Kidney capillary endothelial cell (primary cell): ENCODE measurements around the gene KRT10.
"Not testable (repeated sequence)": the region's sequence is repeated elsewhere in the genome, so short reads cannot be mapped to it uniquely, and the experiment has no call there.

Experiments
- DNase-seq: peaks from one replicate; pipeline ENCODE4 v3.0.0-alpha.2; 2018; ENCODE audit warnings: low spot score

The KRT10 gene

DNA sequence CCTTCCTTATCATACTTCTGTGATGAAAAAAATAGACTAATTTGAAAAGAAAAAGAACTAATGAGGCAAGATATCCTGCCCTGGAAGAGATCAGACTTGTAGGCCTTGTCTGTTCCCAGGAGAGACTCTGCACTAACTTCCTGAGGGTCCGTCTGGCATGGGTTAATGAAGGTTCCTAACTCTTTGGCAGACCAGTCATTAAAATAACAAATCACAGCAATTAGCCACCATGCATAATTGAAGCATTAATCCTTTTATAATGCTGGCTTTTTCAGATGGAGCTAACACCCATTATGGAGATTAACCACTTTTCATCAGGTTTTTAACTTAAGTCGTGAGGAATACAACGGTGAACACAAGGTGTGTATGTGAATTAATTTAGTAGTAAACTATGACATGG is 10.4 kb upstream of the KRT10 start:
- no peak for DNase-seq

DNA sequence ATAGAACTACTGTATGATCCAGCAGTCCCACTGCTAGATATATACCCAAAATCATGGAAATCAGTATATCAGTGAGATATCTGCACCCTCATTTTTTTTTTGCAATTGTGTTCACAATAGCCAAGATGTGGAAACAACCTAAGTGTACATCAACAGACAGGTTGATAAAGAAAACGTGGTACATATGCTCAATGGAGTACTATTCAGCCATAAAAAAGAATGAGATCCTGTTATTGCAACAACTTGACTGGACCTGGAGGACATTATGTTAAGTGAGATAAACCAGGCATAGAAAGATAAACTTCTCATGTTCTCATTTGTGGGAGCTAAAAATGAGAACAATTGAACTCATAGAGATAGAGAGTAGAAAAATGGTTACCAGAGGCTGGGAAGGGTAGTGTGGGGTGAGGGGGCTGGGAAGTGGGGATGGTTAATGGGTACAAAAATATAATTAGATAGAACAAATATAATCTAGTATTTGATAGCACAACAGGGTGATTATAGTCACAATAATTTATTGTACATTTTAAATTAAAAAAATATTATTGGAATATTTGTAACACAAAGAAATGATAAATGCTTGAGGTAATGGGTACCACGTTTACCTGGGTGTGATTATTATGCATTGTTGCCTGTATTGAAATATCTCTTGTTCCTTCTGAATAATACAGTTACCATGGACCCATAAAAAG is 7.8 kb upstream of the KRT10 start:
- no peak for DNase-seq

- DNase-seq, result no peak
Measured at GRCh38 chr17:40828454-40829044, 6.1 kb upstream of the KRT10 start.

GRCh38 chr17:40827746-40828453 is 5.5 kb upstream of the KRT10 start:
- DNase-seq, result no peak

DNA sequence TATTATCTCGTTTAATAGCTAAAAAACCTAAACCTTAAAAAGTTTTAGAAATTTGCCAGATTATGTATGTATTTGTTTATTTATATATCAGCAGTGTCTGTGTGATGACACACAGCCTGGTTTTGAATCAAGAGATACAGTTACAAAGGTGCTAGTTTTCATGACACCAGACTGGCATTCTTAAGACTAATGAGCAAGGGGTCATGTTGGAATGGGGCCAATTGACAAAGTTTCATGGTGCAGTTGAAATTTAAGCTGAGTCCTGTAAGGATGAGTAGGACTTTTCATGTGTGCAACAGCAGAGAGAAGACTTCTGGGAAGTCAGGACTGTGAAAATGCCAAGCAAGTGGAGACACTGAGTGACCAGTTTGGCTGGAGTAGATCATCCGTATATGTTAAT is 3.2 kb upstream of the KRT10 start:
- no peak for DNase-seq

- no peak for DNase-seq
Measured at GRCh38 chr17:40824015-40824832, 1.8 kb upstream of the KRT10 start.

DNA sequence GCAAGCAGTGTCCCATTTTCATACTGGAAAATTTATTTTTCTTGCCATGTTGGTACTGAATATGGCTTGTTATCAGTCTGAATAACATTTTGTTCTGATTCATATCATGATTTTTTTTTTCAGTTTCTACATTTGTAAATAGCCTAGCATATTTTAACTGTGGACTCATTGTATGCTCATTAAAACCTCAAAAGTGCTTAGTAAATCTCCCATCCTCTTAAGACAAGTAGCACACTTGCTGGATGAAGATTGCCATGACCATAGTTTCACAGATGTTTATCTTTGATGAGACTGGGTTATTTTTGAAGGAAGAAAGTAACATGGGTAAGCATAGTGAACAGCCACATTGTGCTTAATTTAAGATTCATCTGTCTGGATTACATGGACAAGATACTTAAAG is 878 bp downstream of the KRT10 start:
- no peak for DNase-seq

GRCh38 chr17:40820228-40820838 is 2.1 kb downstream of the KRT10 start:
- no peak for DNase-seq

- peak; percentile 9 for DNase-seq
Measured at GRCh38 chr17:40819528-40820125, 2.8 kb downstream of the KRT10 start.

DNA sequence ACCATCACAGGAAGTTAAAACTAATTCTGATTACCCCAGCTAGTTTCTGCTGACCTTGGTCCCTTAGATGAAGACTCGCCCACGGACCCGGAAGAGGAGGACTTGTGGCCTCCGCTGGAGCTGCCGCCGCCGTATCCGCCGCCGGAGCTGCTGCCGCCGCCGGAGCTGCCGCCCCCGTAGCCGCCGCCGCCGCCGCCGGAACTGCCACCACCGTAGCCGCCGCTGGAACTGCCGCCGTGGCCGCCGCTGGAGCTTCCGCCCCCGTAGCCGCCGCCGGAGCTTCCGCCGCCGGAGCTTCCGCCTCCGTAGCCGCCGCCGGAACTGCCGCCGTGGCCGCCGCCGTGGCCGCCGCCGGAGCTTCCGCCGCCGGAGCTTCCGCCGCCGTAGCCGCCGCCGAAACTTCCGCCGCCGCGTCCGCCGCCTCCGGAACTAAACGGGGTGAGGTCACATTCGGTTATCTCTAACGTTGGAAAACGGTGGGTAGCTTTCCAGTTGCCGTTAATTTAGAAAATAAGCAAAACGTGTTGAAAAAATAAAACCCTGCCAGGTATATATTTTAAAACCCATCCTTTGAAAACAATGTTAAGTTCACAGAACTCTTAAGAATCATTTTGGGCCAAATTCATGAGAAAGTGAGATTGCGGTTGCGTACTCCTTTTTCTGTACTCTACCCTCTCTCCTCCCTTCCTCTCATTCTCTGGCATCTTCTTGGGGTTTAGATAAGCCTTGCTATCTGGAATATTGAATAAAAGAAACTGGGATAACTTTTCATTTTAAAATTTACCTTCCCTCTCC is 3.5 kb downstream of the KRT10 start:
- DNase-seq, result peak; percentile 59

DNA sequence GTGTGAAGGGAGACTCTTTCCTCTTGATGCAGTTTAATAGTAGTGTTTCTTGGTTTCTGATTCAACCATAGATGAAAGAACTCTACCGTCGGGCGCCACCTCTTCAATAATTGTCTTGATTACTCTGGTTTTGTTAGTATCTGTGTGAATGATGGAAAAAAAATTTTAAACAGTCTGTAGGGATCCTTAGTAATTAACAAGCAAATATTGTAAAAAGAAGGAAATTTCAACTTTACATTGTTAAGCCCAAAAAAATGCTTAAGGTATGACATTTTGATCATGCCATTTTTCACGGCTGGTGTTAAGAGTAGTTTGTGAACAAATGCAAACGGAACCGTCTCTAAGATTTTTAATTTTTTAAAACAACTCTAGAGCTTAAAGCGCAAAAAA is 4.1 kb downstream of the KRT10 start:
- DNase-seq, result no peak

DNA sequence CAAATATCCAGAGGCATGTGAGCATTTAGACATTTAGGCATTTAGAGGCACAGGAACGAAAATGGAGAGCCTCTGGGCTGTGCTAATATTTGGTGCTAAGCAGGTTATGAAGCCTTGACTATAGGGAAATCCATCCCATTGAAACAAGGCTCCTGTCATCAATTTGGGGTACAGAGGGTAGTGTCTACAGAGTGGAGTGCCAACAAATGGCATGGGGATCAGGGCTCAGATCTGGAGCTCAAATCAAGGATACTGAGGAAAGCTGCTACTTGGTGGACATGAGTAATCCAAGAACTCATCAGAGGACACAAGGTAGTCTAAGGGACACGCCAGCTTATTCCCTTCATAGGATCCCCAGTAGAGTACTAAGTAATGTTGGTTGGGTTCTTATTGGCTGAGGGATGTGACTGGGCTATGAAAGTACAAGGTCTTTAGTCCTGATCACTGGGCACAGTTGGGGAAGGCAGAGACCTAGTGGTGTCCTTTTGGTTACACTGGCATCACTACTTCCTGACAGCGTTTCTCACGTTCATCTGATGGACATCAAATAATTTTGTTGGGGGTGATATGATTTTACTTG is 5.2 kb downstream of the KRT10 start:
- DNase-seq, result no peak

DNA sequence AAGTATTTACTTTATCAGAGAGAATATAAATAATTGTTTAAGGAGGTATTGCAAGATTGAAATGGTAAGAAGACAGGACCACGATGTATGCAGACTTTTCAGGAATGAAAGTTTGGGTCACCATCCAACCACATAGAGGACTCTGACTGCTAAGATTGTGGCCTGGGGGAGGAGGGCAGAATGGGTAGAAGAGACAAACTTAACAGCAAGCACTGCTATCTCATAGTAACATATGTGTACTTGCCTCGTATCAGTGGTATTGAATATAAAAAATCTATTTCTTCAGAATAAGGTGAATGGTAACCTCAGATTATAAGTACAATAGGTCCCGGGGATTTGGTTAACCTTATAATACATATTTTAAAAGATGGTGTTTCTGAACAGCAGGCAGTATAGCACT is 5.8 kb downstream of the KRT10 start:
- DNase-seq, result no peak

DNA sequence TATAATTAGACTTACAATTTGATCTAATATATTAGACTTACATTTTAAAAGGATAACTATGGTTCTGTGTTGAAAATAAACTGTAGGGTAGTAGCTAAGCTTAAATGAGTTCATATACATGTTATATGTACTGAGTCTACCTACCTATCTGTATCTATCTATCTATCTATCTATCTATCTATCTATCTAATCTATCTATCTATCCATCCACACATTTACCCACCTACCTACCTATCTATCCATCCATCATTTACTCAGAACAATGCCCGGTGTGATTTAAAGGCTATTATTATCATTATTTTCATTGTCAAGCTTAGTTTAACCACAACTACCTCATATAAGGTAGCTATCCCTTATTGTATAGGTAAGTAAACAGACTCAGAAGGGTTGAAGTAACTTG is 7.0 kb downstream of the KRT10 start:
- DNase-seq, result no peak

DNA sequence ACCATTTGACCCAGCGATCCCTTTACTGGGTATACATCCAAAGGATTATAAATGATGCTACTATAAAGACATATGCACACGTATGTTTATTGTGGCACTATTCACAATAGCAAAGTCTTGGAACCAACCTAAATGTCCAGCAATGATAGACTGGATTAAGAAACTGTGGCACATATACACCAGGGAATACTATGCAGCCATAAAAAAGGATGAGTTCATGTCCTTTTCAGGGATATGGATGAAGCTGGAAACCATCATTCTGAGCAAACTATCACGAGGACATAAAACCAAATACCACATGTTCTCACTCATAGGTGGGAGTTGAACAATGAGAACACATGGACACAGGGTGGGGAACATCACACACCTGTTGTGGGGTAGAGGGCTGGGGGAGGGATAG is 7.8 kb downstream of the KRT10 start:
- not testable (repeated sequence) for DNase-seq

GRCh38 chr17:40813804-40814203 is 8.6 kb downstream of the KRT10 start:
- peak; percentile 11 for DNase-seq

DNA sequence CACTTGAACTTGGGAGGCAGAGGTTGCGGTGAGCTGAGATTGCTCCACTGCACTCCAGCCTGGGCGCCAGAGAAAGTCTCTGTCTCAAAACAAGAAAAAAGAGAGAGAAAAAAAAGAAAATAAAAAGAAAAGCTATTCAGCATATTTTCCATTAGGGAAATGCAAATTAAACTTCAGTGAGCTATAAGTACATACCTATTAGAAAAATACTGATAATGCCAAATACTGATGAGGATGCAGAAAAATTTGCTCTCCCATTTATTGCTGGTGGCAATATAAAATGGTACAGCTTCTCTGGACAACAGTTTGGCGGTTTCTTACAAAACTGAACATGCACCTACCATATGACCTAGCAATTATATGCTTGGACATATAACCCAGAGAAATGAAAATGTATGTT is 9.8 kb downstream of the KRT10 start:
- no peak for DNase-seq

DNA sequence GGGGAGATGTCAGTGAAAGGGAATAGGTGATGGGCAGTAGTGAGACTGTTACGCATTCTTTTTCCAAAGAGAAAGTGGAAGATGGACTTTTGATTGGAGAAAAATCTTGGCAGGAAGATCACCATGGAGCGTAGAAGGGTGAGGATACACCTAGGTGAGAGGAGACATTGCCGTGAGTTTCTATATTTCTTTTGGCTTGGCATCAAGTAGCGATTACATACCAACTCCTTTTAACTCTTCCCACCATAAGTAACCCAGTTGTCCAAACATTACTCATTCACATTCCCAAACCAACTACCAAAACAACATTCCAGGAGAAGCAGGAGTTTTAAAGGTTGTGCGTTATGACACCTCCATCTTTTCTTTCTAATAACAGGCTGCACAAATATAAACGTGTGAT is 11.9 kb downstream of the KRT10 start:
- no peak for DNase-seq

DNA sequence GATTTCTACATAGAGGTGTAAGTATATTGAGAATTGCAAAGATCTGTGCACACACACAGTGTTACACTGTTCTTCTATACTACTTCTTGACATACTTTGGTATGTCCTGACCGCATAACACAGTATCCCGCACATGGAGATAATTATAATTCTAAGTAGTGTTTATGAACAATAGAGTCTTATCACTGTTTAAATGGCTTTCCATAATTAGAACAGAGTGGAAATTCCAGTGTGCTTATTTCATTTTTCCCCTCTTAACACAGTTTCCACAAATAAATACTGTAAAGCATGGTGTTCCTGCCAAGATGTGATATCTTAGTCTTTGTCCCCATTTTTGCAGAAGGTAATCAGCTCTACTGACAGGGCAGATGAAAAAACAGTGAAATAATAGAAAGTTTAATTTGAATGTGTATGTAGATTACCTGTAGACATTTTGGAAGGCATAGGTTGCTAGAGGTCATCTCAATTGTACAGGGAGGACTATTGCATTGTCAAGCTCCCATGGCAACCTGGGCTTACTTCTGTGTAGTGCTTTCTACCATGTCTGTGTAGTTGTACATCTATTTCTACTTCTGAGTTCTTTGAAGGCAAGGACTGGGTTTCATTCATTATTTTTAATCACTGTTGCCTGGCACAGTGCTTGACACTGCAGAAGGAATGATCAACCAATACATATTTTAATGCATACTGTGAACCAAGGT is 12.5 kb downstream of the KRT10 start:
- DNase-seq, result no peak

DNA sequence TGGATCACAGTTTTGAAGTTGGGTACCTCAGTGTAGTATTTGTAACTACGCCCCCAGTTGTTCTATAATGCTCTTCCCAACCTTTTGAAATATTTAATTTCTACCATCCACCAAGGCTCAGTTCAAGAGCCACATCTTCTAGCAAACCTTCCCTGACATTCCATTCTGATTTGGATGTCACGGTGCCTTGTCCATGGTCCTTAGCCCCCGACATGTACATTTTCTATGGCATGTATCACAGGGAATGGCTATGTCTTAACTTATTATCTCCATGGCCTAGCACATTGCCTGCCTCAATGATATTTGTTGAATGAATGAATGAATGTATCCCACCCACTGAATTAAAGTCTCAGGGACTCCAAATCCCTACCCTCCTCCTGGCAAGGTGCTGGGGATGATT is 16.3 kb downstream of the KRT10 start:
- DNase-seq, result no peak
